ENCODE measurements around the gene CCDC126.

DNA sequence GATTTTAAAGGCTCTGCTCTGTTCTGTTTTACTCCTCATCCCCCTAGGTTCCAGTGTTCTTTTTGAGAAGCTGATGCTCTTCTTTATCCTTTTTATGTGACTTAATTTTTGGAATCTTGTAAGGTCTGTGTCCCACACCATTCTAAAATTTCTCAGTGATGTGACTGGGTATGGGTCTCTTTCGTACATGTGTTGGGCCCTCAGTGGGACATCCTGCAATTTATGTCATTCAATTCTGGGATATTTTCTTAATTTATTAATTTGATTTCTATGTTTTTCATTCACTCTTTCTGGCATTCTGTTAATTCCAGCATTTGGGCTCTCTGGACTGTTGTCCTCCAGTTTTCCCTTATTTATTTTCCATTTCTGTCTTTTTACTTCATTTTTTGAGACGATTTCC is 19.4 kb downstream of the CCDC126 start:
- TF ChIP-seq, protein P1, sequence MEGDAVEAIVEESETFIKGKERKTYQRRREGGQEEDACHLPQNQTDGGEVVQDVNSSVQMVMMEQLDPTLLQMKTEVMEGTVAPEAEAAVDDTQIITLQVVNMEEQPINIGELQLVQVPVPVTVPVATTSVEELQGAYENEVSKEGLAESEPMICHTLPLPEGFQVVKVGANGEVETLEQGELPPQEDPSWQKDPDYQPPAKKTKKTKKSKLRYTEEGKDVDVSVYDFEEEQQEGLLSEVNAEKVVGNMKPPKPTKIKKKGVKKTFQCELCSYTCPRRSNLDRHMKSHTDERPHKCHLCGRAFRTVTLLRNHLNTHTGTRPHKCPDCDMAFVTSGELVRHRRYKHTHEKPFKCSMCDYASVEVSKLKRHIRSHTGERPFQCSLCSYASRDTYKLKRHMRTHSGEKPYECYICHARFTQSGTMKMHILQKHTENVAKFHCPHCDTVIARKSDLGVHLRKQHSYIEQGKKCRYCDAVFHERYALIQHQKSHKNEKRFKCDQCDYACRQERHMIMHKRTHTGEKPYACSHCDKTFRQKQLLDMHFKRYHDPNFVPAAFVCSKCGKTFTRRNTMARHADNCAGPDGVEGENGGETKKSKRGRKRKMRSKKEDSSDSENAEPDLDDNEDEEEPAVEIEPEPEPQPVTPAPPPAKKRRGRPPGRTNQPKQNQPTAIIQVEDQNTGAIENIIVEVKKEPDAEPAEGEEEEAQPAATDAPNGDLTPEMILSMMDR (IDR thresholded peaks at IDR 0.05) = no peak
- TF ChIP-seq POLR2A (IDR thresholded peaks at IDR 0.05) = no peak
